ENCODE results near the gene ARHGEF11. TPM values are rescaled to one million over a fixed set of nuclear protein-coding genes. Genes with fewer than 3 reads are reported as not detected.

Gene ARHGEF11
- total RNA-seq, 6 experiments from 2014 or later = 21.3 to 24.8 (median 22.4) TPM

GRCh38 chr1:157085421-157085820, 39.9 kb upstream of the ARHGEF11 start:
- Mint-ChIP-seq H3K27me3 (ENCODE audit: insufficient read depth) (peaks cover 22% of the 10 kb centered on the region), H3K4me3 (no peak overlapping the region), H3K36me3 (ENCODE audit: low read depth) (no peaks in the 10 kb centered on the region), H3K27ac (no peak overlapping the region), H3K9me3 (no peaks in the 10 kb centered on the region), H3K4me1 (ENCODE audit: low read depth) (peaks cover 5% of the 10 kb centered on the region)
- no peak for DNase-seq
- no peak for TF ChIP-seq CTCF (IDR thresholded peaks at IDR 0.05)

GRCh38 chr1:157084720-157085119, 39.2 kb upstream of the ARHGEF11 start:
- Mint-ChIP-seq H3K4me1 (ENCODE audit: low read depth) (no peaks in the 10 kb centered on the region), H3K36me3 (ENCODE audit: low read depth) (no peaks in the 10 kb centered on the region), H3K9me3 (no peaks in the 10 kb centered on the region), H3K27ac (no peak overlapping the region), H3K27me3 (ENCODE audit: insufficient read depth) (peaks cover 24% of the 10 kb centered on the region), H3K4me3 (no peak overlapping the region)
- TF ChIP-seq CTCF (IDR thresholded peaks at IDR 0.05) = no peak
- DNase-seq = no peak

- TF ChIP-seq CTCF (IDR thresholded peaks at IDR 0.05) = no peak
- Mint-ChIP-seq H3K4me3 (no peak overlapping the region), H3K4me1 (ENCODE audit: low read depth) (no peaks in the 10 kb centered on the region), H3K27ac (no peak overlapping the region), H3K36me3 (ENCODE audit: low read depth) (no peaks in the 10 kb centered on the region), H3K9me3 (no peaks in the 10 kb centered on the region), H3K27me3 (ENCODE audit: insufficient read depth) (peaks cover 32% of the 10 kb centered on the region)
- DNase-seq = no peak
These were observed 36.2 kb upstream of the ARHGEF11 start for GRCh38 chr1:157081707-157082106.

- H3K9me3 Mint-ChIP-seq = no peaks in the 10 kb centered on the region
- H3K27me3 Mint-ChIP-seq (ENCODE audit: insufficient read depth) = peaks cover 32% of the 10 kb centered on the region
- TF ChIP-seq CTCF (IDR thresholded peaks at IDR 0.05) = no peak
- no peaks in the 10 kb centered on the region for H3K36me3 Mint-ChIP-seq (ENCODE audit: low read depth)
- no peak overlapping the region for H3K4me3 Mint-ChIP-seq
- H3K27ac Mint-ChIP-seq = no peak overlapping the region
- no peak for DNase-seq
- no peaks in the 10 kb centered on the region for H3K4me1 Mint-ChIP-seq (ENCODE audit: low read depth)
These were observed 35.2 kb upstream of the ARHGEF11 start for GRCh38 chr1:157080714-157081113.

- Mint-ChIP-seq H3K9me3 (no peaks in the 10 kb centered on the region), H3K4me3 (no peak overlapping the region), H3K27ac (no peak overlapping the region), H3K27me3 (ENCODE audit: insufficient read depth) (peaks cover 20% of the 10 kb centered on the region), H3K4me1 (ENCODE audit: low read depth) (peaks cover 9% of the 10 kb centered on the region), H3K36me3 (ENCODE audit: low read depth) (no peaks in the 10 kb centered on the region)
- no peak for DNase-seq
- TF ChIP-seq CTCF (IDR thresholded peaks at IDR 0.05) = no peak
These were observed 31.9 kb upstream of the ARHGEF11 start for GRCh38 chr1:157077394-157077793.
